Thyroid gland (tissue), 4 donors: ENCODE data around the gene CHRNG.

Source experiments
- POLR2A ChIP-seq, 2 donors: fragments of 450-650 bp; IDR thresholded peaks; one replicate each; pipeline ENCODE4 v1.6.1; 2017; ENCODE audit warnings: antibody characterized with exemption in 2 of 2, mild to moderate bottlenecking in 2 of 2, moderate library complexity in 1 of 2
- TF ChIP-seq, protein P1 (sequence below), 6 experiments: fragments of 200-600 bp in 3 of 6; fragments of 450-650 bp in 3 of 6; sonication (generic) in 3 of 6; IDR thresholded peaks; one replicate each; pipeline ENCODE4 v1.5.1; 2016 to 2019; ENCODE audit warnings: antibody characterized with exemption in 6 of 6, mild to moderate bottlenecking in 2 of 6, inconsistent platforms in 1 of 6, moderate library complexity in 1 of 6

DNA sequence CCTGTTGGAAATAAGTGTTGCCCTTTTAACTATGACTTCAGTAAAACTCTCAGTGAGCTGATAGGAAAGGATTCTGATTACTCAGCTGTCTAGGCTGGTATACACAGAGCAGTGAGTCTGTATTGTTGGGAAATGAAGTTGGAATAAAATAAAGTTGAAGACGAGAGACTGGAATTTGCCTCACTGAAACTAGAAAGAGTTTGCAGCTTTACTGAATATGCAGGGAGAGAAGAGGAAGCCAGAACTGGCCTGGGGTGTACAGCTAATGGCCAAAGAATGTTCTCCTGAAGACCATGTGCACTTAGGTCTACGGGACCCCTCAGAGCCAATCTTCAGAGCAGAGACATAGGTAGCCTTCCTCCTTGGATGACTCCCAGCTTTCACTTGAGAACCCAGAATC is 37.5 kb downstream of the CHRNG start:
- TF ChIP-seq, protein P1, sequence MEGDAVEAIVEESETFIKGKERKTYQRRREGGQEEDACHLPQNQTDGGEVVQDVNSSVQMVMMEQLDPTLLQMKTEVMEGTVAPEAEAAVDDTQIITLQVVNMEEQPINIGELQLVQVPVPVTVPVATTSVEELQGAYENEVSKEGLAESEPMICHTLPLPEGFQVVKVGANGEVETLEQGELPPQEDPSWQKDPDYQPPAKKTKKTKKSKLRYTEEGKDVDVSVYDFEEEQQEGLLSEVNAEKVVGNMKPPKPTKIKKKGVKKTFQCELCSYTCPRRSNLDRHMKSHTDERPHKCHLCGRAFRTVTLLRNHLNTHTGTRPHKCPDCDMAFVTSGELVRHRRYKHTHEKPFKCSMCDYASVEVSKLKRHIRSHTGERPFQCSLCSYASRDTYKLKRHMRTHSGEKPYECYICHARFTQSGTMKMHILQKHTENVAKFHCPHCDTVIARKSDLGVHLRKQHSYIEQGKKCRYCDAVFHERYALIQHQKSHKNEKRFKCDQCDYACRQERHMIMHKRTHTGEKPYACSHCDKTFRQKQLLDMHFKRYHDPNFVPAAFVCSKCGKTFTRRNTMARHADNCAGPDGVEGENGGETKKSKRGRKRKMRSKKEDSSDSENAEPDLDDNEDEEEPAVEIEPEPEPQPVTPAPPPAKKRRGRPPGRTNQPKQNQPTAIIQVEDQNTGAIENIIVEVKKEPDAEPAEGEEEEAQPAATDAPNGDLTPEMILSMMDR (IDR thresholded peaks at IDR 0.05), result no peak
- no peak for TF ChIP-seq POLR2A (IDR thresholded peaks at IDR 0.05)
